WTC11 (cell line): ENCODE results near the gene NRXN3. TPM values are rescaled to one million over a fixed set of nuclear protein-coding genes. Genes with fewer than 3 reads are reported as not detected.

Experiments used
- ATAC-seq: fragments of 200-7000 bp; cut with Tn5 transposase; 2 replicates; pipeline ENCODE4 v1.10.0; 2021; ENCODE audit warnings: mild to moderate bottlenecking, moderate library complexity
- CTCF ChIA-PET: fragments of 300-600 bp; sonication (Branson Sonifier 250); formaldehyde crosslinking; loops from one replicate; lab custom pipeline; 2021; ENCODE audit warnings: antibody characterized with exemption; lab: Charles Lee
- POLR2A ChIA-PET: fragments of 350-600 bp; sonication (Branson Sonifier 250); formaldehyde crosslinking; loops from one replicate; lab custom pipeline; 2021; ENCODE audit warnings: antibody characterized with exemption; lab: Charles Lee
- DNase-seq: peaks from one replicate; pipeline ENCODE4 v3.0.0; 2021; ENCODE audit warnings: low spot score
- H3K27ac Mint-ChIP-seq: 2 replicates; pipeline ENCODE4 v1.8.0; 2021; ENCODE audit warnings: mixed read lengths
- H3K27me3 Mint-ChIP-seq: 2 replicates; pipeline ENCODE4 v1.8.0; 2021; ENCODE audit warnings: low read depth, mild to moderate bottlenecking, moderate library complexity, mixed read lengths
- H3K36me3 Mint-ChIP-seq: 2 replicates; pipeline ENCODE4 v1.8.0; 2021; ENCODE audit warnings: mixed read lengths
- H3K4me1 Mint-ChIP-seq: 2 replicates; pipeline ENCODE4 v1.8.0; 2022; ENCODE audit warnings: mixed read lengths
- H3K4me3 Mint-ChIP-seq: 2 replicates; pipeline ENCODE4 v1.8.0; 2021; ENCODE audit warnings: mild to moderate bottlenecking, moderate library complexity, mixed read lengths
- H3K9me3 Mint-ChIP-seq: 2 replicates; pipeline ENCODE4 v1.8.0; 2021; ENCODE audit warnings: mixed read lengths
- ATF2 ChIP-seq: sonication (generic); formaldehyde crosslinking; IDR thresholded peaks from 2 replicates; pipeline ENCODE4 v1.8.1; 2022; ENCODE audit warnings: low read depth, missing genetic modification reagents, borderline replicate concordance
- ATF3 ChIP-seq: sonication (generic); formaldehyde crosslinking; conservative IDR thresholded peaks from 2 replicates; pipeline ENCODE4 v1.8.1; 2022; ENCODE audit warnings: mild to moderate bottlenecking, missing genetic modification reagents
- EMX1 ChIP-seq: fragments of 250-450 bp; sonication (Bioruptor Pico); IDR thresholded peaks from 2 replicates; pipeline ENCODE4 v1.8.0; 2021; ENCODE audit warnings: mild to moderate bottlenecking
- ESRRA ChIP-seq: sonication (generic); formaldehyde crosslinking; IDR thresholded peaks from 2 replicates; pipeline ENCODE4 v1.8.1; 2022; ENCODE audit warnings: mild to moderate bottlenecking, missing genetic modification reagents, borderline replicate concordance
- GABPB1 ChIP-seq: sonication (generic); formaldehyde crosslinking; IDR thresholded peaks from 2 replicates; pipeline ENCODE4 v1.8.1; 2023; ENCODE audit warnings: mild to moderate bottlenecking, missing genetic modification reagents
- JAZF1 ChIP-seq: fragments of 250-450 bp; sonication (Bioruptor Pico); IDR thresholded peaks from 2 replicates; pipeline ENCODE4 v1.9.0; 2021; ENCODE audit warnings: moderate library complexity, mild to moderate bottlenecking, inconsistent platforms
- JUN ChIP-seq: sonication (generic); formaldehyde crosslinking; IDR thresholded peaks from 2 replicates; pipeline ENCODE4 v1.8.0; 2023; ENCODE audit warnings: mild to moderate bottlenecking, missing genetic modification reagents
- KAT7 ChIP-seq: sonication (generic); formaldehyde crosslinking; IDR thresholded peaks from 2 replicates; pipeline ENCODE4 v1.8.1; 2023; ENCODE audit warnings: missing genetic modification reagents, mild to moderate bottlenecking, borderline replicate concordance
- MLX ChIP-seq: sonication (generic); formaldehyde crosslinking; IDR thresholded peaks from 2 replicates; pipeline ENCODE4 v1.8.1; 2023; ENCODE audit warnings: mild to moderate bottlenecking, missing genetic modification reagents, moderate library complexity
- NFATC4 ChIP-seq: fragments of 250-450 bp; sonication (Bioruptor Pico); IDR thresholded peaks from 2 replicates; pipeline ENCODE4 v1.9.0; 2021; ENCODE audit warnings: mild to moderate bottlenecking
- NR3C1 ChIP-seq: sonication (generic); formaldehyde crosslinking; conservative IDR thresholded peaks from 2 replicates; pipeline ENCODE4 v1.8.1; 2023; ENCODE audit warnings: low read depth, mild to moderate bottlenecking, missing genetic modification reagents
- PRRX2 ChIP-seq: fragments of 250-450 bp; sonication (Bioruptor Pico); IDR thresholded peaks from 2 replicates; pipeline ENCODE4 v1.8.0; 2021; ENCODE audit warnings: mild to moderate bottlenecking
- RORB ChIP-seq: fragments of 250-450 bp; sonication (Bioruptor Pico); IDR thresholded peaks from 2 replicates; pipeline ENCODE4 v1.9.0; 2021; ENCODE audit warnings: mild to moderate bottlenecking
- SMAD3 ChIP-seq: sonication (generic); formaldehyde crosslinking; IDR thresholded peaks from 2 replicates; pipeline ENCODE4 v1.8.0; 2022; ENCODE audit warnings: missing genetic modification reagents, mild to moderate bottlenecking, borderline replicate concordance
- SOX15 ChIP-seq: fragments of 250-450 bp; sonication (Bioruptor Pico); IDR thresholded peaks from 2 replicates; pipeline ENCODE4 v1.9.0; 2021; ENCODE audit warnings: mild to moderate bottlenecking
- TCF7 ChIP-seq: sonication (generic); formaldehyde crosslinking; IDR thresholded peaks from 2 replicates; pipeline ENCODE4 v1.8.0; 2022; ENCODE audit warnings: mild to moderate bottlenecking, low read depth, missing genetic modification reagents, moderate library complexity
- TP53 ChIP-seq: sonication (generic); formaldehyde crosslinking; IDR thresholded peaks from 2 replicates; pipeline ENCODE4 v1.8.1; 2023; ENCODE audit warnings: mild to moderate bottlenecking, missing genetic modification reagents
- USF1 ChIP-seq: sonication (generic); formaldehyde crosslinking; IDR thresholded peaks from 2 replicates; pipeline ENCODE4 v1.8.0; 2022; ENCODE audit warnings: mild to moderate bottlenecking, missing genetic modification reagents
- ZNF671 ChIP-seq: fragments of 250-450 bp; sonication (Bioruptor Pico); IDR thresholded peaks from 2 replicates; pipeline ENCODE4 v1.8.0; 2021; ENCODE audit warnings: mild to moderate bottlenecking
- total RNA-seq: library from RNA; stranded (reverse); gene quantifications from 3 replicates; pipeline ENCODE4 v1.2.3, GENCODE V29; 2021
- TF ChIP-seq, protein P1 (sequence below): fragments of 250-450 bp; sonication (Bioruptor Pico); IDR thresholded peaks from 2 replicates; pipeline ENCODE4 v1.9.0; 2021; ENCODE audit warnings: mild to moderate bottlenecking
- TF ChIP-seq, protein P2 (sequence below): sonication (generic); formaldehyde crosslinking; IDR thresholded peaks from 2 replicates; pipeline ENCODE4 v1.8.1; 2022; ENCODE audit warnings: mild to moderate bottlenecking, missing genetic modification reagents, moderate library complexity, borderline replicate concordance
- TF ChIP-seq, protein P3 (sequence below): fragments of 250-450 bp; sonication (Bioruptor Pico); IDR thresholded peaks from 2 replicates; pipeline ENCODE4 v1.9.0; 2021; ENCODE audit warnings: mild to moderate bottlenecking
- TF ChIP-seq, protein P4 (sequence below): sonication (generic); formaldehyde crosslinking; IDR thresholded peaks from 2 replicates; pipeline ENCODE4 v1.8.1; 2023; ENCODE audit warnings: mild to moderate bottlenecking, missing genetic modification reagents, moderate library complexity
- TF ChIP-seq, protein P5 (sequence below): sonication (generic); formaldehyde crosslinking; IDR thresholded peaks from 2 replicates; pipeline ENCODE4 v1.8.0; 2022; ENCODE audit warnings: mild to moderate bottlenecking, missing genetic modification reagents
- TF ChIP-seq, protein P6 (sequence below): fragments of 250-450 bp; sonication (Bioruptor Pico); IDR thresholded peaks from 2 replicates; pipeline ENCODE4 v1.9.0; 2021; ENCODE audit warnings: moderate library complexity, mild to moderate bottlenecking, inconsistent platforms, borderline replicate concordance

The NRXN3 gene
- total RNA-seq, 1 experiment from 2014 or later: 3.0 TPM

- H3K9me3 Mint-ChIP-seq: peaks cover 16% of the 10 kb centered on the region
- CTCF ChIA-PET: no interaction called here
- DNase-seq (no peak), ATAC-seq (no peak)
- POLR2A ChIA-PET: no interaction called here
- no peak overlapping the region for H3K4me3 Mint-ChIP-seq
- TF ChIP-seq, protein P1, sequence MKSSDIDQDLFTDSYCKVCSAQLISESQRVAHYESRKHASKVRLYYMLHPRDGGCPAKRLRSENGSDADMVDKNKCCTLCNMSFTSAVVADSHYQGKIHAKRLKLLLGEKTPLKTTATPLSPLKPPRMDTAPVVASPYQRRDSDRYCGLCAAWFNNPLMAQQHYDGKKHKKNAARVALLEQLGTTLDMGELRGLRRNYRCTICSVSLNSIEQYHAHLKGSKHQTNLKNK: no peak
- no peak for TF ChIP-seq SOX15 (CRISPR knock-in tag)
- TF ChIP-seq PRRX2: no peak
- no peak for TF ChIP-seq ZNF671 (CRISPR knock-in tag)
- no peak for TF ChIP-seq USF1 (CRISPR knock-in tag)
- TF ChIP-seq, protein P2, sequence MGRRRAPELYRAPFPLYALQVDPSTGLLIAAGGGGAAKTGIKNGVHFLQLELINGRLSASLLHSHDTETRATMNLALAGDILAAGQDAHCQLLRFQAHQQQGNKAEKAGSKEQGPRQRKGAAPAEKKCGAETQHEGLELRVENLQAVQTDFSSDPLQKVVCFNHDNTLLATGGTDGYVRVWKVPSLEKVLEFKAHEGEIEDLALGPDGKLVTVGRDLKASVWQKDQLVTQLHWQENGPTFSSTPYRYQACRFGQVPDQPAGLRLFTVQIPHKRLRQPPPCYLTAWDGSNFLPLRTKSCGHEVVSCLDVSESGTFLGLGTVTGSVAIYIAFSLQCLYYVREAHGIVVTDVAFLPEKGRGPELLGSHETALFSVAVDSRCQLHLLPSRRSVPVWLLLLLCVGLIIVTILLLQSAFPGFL (CRISPR knock-in tag): no peak
- TF ChIP-seq JAZF1 (CRISPR knock-in tag): no peak
- peaks cover 10% of the 10 kb centered on the region for H3K4me1 Mint-ChIP-seq
- H3K27me3 Mint-ChIP-seq: no peaks in the 10 kb centered on the region; the same call in 1 of the 2 replicates
- no peak overlapping the region for H3K27ac Mint-ChIP-seq
- H3K36me3 Mint-ChIP-seq: peaks cover 7% of the 10 kb centered on the region
Measured at GRCh38 chr14:79730953-79731352, 1560.8 kb downstream of the NRXN3 start.

DNA sequence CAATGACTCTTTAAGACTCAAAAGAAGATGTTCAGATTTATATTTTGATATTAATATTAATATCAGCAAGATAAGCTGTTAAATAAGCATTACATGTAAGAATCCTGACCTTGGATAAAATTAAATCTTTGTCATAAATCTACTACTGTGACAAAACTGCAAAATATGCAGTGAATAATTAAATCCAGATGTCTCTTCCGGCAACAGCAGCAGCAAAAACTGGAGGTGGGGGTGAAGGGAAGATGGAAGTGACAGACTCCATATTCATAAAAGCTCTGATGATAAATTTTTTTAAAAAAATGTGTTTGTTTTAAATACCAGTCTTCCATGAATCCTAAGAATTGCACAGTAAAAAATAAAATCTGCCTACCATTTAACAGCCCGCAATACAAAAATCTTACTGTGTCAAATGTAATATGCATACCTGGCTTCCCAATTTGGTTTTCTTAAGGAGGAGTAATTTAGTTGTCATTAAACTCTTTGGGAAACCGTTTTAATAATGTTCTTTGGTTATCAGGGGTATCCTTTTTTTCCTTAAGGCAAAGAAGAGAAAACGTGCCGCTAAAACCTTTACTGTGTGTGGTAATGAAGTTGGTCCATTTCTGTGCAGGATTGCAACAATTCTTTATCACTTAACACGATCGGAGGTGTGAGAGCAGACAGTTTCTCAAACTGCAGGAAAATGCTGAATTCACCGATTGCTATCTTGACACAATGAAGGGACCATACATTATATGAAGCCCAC, 1562.9 kb downstream of the NRXN3 start:
- peaks cover 4% of the 10 kb centered on the region; the same call in 1 of the 2 replicates for H3K4me1 Mint-ChIP-seq
- H3K36me3 Mint-ChIP-seq: peaks cover 23% of the 10 kb centered on the region
- DNase-seq (no peak), ATAC-seq (no peak)
- no peak for TF ChIP-seq EMX1
- no peak for TF ChIP-seq JUN
- TF ChIP-seq, protein P3, sequence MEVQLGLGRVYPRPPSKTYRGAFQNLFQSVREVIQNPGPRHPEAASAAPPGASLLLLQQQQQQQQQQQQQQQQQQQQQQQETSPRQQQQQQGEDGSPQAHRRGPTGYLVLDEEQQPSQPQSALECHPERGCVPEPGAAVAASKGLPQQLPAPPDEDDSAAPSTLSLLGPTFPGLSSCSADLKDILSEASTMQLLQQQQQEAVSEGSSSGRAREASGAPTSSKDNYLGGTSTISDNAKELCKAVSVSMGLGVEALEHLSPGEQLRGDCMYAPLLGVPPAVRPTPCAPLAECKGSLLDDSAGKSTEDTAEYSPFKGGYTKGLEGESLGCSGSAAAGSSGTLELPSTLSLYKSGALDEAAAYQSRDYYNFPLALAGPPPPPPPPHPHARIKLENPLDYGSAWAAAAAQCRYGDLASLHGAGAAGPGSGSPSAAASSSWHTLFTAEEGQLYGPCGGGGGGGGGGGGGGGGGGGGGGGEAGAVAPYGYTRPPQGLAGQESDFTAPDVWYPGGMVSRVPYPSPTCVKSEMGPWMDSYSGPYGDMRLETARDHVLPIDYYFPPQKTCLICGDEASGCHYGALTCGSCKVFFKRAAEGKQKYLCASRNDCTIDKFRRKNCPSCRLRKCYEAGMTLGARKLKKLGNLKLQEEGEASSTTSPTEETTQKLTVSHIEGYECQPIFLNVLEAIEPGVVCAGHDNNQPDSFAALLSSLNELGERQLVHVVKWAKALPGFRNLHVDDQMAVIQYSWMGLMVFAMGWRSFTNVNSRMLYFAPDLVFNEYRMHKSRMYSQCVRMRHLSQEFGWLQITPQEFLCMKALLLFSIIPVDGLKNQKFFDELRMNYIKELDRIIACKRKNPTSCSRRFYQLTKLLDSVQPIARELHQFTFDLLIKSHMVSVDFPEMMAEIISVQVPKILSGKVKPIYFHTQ (CRISPR knock-in tag): no peak
- TF ChIP-seq RORB (CRISPR knock-in tag): no peak
- TF ChIP-seq NFATC4: no peak
- TF ChIP-seq, protein P4, sequence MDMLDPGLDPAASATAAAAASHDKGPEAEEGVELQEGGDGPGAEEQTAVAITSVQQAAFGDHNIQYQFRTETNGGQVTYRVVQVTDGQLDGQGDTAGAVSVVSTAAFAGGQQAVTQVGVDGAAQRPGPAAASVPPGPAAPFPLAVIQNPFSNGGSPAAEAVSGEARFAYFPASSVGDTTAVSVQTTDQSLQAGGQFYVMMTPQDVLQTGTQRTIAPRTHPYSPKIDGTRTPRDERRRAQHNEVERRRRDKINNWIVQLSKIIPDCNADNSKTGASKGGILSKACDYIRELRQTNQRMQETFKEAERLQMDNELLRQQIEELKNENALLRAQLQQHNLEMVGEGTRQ (CRISPR knock-in tag): no peak
- TF ChIP-seq PRRX2: no peak
- TF ChIP-seq, protein P5, sequence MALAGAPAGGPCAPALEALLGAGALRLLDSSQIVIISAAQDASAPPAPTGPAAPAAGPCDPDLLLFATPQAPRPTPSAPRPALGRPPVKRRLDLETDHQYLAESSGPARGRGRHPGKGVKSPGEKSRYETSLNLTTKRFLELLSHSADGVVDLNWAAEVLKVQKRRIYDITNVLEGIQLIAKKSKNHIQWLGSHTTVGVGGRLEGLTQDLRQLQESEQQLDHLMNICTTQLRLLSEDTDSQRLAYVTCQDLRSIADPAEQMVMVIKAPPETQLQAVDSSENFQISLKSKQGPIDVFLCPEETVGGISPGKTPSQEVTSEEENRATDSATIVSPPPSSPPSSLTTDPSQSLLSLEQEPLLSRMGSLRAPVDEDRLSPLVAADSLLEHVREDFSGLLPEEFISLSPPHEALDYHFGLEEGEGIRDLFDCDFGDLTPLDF: no peak
- TF ChIP-seq ATF2 (CRISPR knock-in tag): no peak
- TF ChIP-seq, protein P6, sequence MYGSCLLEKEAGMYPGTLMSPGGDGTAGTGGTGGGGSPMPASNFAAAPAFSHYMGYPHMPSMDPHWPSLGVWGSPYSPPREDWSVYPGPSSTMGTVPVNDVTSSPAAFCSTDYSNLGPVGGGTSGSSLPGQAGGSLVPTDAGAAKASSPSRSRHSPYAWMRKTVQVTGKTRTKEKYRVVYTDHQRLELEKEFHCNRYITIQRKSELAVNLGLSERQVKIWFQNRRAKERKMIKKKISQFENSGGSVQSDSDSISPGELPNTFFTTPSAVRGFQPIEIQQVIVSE (CRISPR knock-in tag): no peak
- TF ChIP-seq JAZF1 (CRISPR knock-in tag): no peak
- TF ChIP-seq TCF7 (CRISPR knock-in tag): no peak
- TF ChIP-seq GABPB1 (CRISPR knock-in tag): no peak
- TF ChIP-seq NR3C1: no peak
- no peak for TF ChIP-seq TP53 (CRISPR knock-in tag)
- TF ChIP-seq ESRRA (CRISPR knock-in tag): no peak
- no peak for TF ChIP-seq SMAD3 (CRISPR knock-in tag)
- no peak for TF ChIP-seq KAT7 (CRISPR knock-in tag)
- no peak for TF ChIP-seq ATF3
- TF ChIP-seq MLX (CRISPR knock-in tag): no peak
- no peaks in the 10 kb centered on the region; the same call in 1 of the 2 replicates for H3K27me3 Mint-ChIP-seq
- H3K27ac Mint-ChIP-seq: no peak overlapping the region
- no peak overlapping the region for H3K4me3 Mint-ChIP-seq
- ChIA-PET CTCF (no interaction called here), POLR2A (no interaction called here)
- H3K9me3 Mint-ChIP-seq: peaks cover 34% of the 10 kb centered on the region
